Testis (tissue), 2 donors: ENCODE data around the gene RAD51.

ENCODE experiments used
- POLR2A ChIP-seq: fragments of 450-650 bp; IDR thresholded peaks from one replicate; pipeline ENCODE4 v1.6.1; 2017; ENCODE audit warnings: antibody characterized with exemption, mild to moderate bottlenecking, moderate library complexity
- TF ChIP-seq, protein P1 (sequence below), 3 experiments: fragments of 450-650 bp in 2 of 3; fragments of 200-600 bp in 1 of 3; sonication (generic) in 1 of 3; IDR thresholded peaks; one replicate each; pipeline ENCODE4 v1.5.1; 2016 to 2019; ENCODE audit warnings: antibody characterized with exemption in 3 of 3, mild to moderate bottlenecking in 2 of 3, moderate library complexity in 1 of 3

DNA sequence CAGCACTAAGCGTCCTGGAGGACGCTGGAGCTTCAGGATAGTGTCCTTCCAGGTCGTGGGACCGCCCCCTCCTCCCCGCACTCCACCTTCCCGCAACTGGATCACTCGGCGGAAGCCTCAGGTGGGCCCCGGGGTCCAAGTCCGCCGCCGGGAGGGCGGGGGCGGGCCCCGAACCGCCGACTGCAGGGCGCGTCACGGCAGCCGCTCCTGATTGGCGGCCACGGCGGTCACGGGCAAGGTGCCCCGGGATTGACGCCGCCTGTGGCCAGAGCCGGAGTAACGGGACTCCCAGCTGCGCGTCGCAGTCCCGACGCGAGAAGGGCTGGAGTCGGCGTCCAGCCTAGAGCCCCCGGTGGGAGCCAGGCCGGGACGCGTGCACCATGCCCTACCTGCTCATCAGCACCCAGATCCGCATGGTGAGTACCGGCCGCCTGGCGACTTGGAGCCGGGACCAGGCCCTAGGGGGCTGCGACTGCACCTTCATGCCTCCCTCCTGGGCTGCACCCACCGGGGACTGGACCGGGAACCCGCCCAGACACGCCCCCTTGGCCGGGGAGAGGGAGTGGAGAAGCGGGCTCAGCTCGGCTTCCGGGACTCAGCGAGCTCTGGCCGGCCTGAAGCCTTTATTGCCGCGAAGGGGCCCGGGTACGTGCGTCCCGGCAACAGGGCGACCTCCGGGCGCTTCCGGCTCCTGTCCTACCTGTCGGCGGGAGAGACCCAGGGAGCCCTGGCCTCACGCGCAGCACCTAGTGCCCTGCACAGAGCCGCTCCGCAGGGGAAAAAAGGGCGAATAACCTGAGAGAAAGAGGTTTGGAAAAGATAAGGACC, 69.0 kb downstream of the RAD51 start, which contains the start of gene GCHFR:
- TF ChIP-seq, protein P1, sequence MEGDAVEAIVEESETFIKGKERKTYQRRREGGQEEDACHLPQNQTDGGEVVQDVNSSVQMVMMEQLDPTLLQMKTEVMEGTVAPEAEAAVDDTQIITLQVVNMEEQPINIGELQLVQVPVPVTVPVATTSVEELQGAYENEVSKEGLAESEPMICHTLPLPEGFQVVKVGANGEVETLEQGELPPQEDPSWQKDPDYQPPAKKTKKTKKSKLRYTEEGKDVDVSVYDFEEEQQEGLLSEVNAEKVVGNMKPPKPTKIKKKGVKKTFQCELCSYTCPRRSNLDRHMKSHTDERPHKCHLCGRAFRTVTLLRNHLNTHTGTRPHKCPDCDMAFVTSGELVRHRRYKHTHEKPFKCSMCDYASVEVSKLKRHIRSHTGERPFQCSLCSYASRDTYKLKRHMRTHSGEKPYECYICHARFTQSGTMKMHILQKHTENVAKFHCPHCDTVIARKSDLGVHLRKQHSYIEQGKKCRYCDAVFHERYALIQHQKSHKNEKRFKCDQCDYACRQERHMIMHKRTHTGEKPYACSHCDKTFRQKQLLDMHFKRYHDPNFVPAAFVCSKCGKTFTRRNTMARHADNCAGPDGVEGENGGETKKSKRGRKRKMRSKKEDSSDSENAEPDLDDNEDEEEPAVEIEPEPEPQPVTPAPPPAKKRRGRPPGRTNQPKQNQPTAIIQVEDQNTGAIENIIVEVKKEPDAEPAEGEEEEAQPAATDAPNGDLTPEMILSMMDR (IDR thresholded peaks at IDR 0.05), result peak in 2 of 3 experiments; percentile 21 to 33
- TF ChIP-seq POLR2A, result no peak
